ENCODE results near the gene GNB1L. TPM values are rescaled to one million over a fixed set of nuclear protein-coding genes. Genes with fewer than 3 reads are reported as not detected.

The GNB1L gene
- total RNA-seq, 1 experiment from 2014 or later, result 12.2 TPM

GRCh38 chr22:19882446-19883381 lies 28.0 kb upstream of the GNB1L start:
- Histone ChIP-seq H3K4me1 (ENCODE audit: control insufficient read depth, insufficient read depth, low read length) (peaks cover 49% of the 10 kb centered on the region), H3K27me3 (ENCODE audit: control insufficient read depth, insufficient read depth, low read length) (no peaks in the 10 kb centered on the region), H3K27ac (ENCODE audit: low read length) (peak overlapping the region; percentile 94), H3K4me3 (ENCODE audit: low read depth in 2 of 2, low read length in 2 of 2) (no peak overlapping the region), H3K9me3 (ENCODE audit: control insufficient read depth, insufficient read depth, low read depth, low read length) (no peaks in the 10 kb centered on the region), H3K36me3 (ENCODE audit: control insufficient read depth, insufficient read depth, low read length) (no peaks in the 10 kb centered on the region)
- in situ Hi-C loops (cut with HindIII; ENCODE audit: low pct_unique_long_range_greater_than_20kb, low sequenced_read_pairs) (no loop called here), intact Hi-C loops (cut with micrococcal nuclease; ENCODE audit: unreplicated experiment) (no loop called here)
- ChIA-PET POLR2A (no interaction called here), CTCF (no interaction called here)
- no peak for TF ChIP-seq SIN3A (IDR thresholded peaks at IDR 0.05; ENCODE audit: borderline replicate concordance, insufficient read depth, low read depth, low read length)
- TF ChIP-seq, protein P1, sequence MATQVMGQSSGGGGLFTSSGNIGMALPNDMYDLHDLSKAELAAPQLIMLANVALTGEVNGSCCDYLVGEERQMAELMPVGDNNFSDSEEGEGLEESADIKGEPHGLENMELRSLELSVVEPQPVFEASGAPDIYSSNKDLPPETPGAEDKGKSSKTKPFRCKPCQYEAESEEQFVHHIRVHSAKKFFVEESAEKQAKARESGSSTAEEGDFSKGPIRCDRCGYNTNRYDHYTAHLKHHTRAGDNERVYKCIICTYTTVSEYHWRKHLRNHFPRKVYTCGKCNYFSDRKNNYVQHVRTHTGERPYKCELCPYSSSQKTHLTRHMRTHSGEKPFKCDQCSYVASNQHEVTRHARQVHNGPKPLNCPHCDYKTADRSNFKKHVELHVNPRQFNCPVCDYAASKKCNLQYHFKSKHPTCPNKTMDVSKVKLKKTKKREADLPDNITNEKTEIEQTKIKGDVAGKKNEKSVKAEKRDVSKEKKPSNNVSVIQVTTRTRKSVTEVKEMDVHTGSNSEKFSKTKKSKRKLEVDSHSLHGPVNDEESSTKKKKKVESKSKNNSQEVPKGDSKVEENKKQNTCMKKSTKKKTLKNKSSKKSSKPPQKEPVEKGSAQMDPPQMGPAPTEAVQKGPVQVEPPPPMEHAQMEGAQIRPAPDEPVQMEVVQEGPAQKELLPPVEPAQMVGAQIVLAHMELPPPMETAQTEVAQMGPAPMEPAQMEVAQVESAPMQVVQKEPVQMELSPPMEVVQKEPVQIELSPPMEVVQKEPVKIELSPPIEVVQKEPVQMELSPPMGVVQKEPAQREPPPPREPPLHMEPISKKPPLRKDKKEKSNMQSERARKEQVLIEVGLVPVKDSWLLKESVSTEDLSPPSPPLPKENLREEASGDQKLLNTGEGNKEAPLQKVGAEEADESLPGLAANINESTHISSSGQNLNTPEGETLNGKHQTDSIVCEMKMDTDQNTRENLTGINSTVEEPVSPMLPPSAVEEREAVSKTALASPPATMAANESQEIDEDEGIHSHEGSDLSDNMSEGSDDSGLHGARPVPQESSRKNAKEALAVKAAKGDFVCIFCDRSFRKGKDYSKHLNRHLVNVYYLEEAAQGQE (IDR thresholded peaks at IDR 0.05; ENCODE audit: insufficient read depth in 1 of 2, low read depth in 2 of 2, low read length in 1 of 2), result no peak
- TF ChIP-seq CTCF (IDR thresholded peaks at IDR 0.05), result no peak
- TF ChIP-seq POLR2AphosphoS5 (IDR thresholded peaks at IDR 0.05; ENCODE audit: low read depth, low read length), result no peak
- TF ChIP-seq TCF7L2 (IDR thresholded peaks at IDR 0.05; ENCODE audit: low read depth, low read length), result no peak
- DNase-seq (ENCODE audit: low read depth, low spot score) (no peak), ATAC-seq (no peak)
- no TSS peak for BruUV-seq (replicated peaks)

DNA sequence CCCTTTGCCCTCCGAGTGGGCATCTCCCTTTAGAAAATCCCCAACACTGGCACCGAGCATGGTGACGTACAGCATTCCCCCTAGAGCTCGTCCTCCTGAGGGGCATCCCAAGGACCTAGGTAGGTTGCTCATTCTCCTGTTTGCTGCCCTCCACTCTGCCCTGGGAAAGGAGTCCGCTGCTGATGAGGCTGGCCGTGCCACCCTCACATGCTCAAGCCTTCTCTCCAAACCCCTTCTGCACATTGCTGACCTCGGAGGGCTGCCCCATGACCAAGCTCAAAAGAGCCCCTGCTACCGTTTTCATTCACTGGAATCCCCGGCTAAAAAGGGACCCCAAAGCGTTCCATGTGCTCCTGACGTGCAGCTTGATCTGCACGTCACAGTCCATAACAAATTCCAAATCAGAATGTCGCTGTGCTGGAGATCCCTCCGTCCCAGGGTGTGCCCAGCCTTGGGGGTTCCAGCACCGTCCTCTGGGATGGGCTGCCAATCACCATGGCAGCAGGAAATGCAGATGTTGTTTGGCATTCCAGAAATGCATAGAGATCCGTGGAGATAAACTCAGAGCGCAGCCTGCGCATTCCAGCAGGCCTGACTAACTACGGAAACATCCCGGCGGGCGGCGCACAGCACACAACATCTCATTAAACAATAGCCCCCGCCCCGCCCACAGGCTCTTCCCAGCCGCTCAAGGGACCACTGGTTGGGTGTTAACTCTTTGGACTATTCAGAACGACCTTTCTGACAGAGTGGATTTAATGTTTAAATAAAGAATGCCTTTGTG lies 26.3 kb upstream of the GNB1L start:
- Histone ChIP-seq H3K27me3 (ENCODE audit: control insufficient read depth, insufficient read depth, low read length) (no peaks in the 10 kb centered on the region), H3K4me1 (ENCODE audit: control insufficient read depth, insufficient read depth, low read length) (peaks cover 64% of the 10 kb centered on the region), H3K36me3 (ENCODE audit: control insufficient read depth, insufficient read depth, low read length) (no peaks in the 10 kb centered on the region), H3K27ac (ENCODE audit: low read length) (peak overlapping the region; percentile 94), H3K9me3 (ENCODE audit: control insufficient read depth, insufficient read depth, low read depth, low read length) (no peaks in the 10 kb centered on the region), H3K4me3 (ENCODE audit: low read depth in 2 of 2, low read length in 2 of 2) (peak overlapping the region; percentile 3 to 26; a peak in 3 of 4 replicates)
- peak; percentile 85 for ATAC-seq
- ChIA-PET POLR2A (no interaction called here), CTCF (interaction anchor here (0.6 kb wide), 1 partner anchor 27 kb away, joined by 3 read pairs; the partner anchor contains the start of genes GNB1L and RTL10)
- TSS peak; percentile 84 for BruUV-seq (replicated peaks)
- intact Hi-C loops (cut with micrococcal nuclease; ENCODE audit: unreplicated experiment), result no loop called here
- peak; percentile 64; the same call in 1 of the 2 replicates for TF ChIP-seq POLR2AphosphoS5 (IDR thresholded peaks at IDR 0.05; ENCODE audit: low read depth, low read length)
- peak; percentile 50; the same call in 1 of the 2 replicates for TF ChIP-seq TCF7L2 (IDR thresholded peaks at IDR 0.05; ENCODE audit: low read depth, low read length)
- no peak for TF ChIP-seq CTCF (IDR thresholded peaks at IDR 0.05)
- in situ Hi-C loops (cut with HindIII; ENCODE audit: low pct_unique_long_range_greater_than_20kb, low sequenced_read_pairs), result no loop called here
- peak; percentile 57 for DNase-seq (ENCODE audit: low read depth, low spot score)

All from Panc1 (cell line).